ENCODE data around the gene GMPS. TPM values are rescaled to one million over a fixed set of nuclear protein-coding genes. Genes with fewer than 3 reads are reported as not detected.

Gene GMPS
- total RNA-seq, 1 experiment from 2014 or later = 119 TPM

- H3K9me2 ChIP-seq (ENCODE audit: insufficient read depth) = no peaks in the 10 kb centered on the region
- no peaks in the 10 kb centered on the region for H3K4me1 ChIP-seq (ENCODE audit: control insufficient read depth in 1 of 2, insufficient read depth in 2 of 2, low read length in 2 of 2)
- no peaks in the 10 kb centered on the region for H3K27me3 ChIP-seq (ENCODE audit: insufficient read depth, low read length)
- H2AFZ ChIP-seq (ENCODE audit: low read depth, low read length, poor library complexity, severe bottlenecking) = no peak overlapping the region
- no peak overlapping the region for H3K9ac ChIP-seq (ENCODE audit: low read length)
- peaks cover 37% of the 10 kb centered on the region for H3K79me2 ChIP-seq (ENCODE audit: insufficient read depth, low read length)
- no peak for DNase-seq (ENCODE audit: low read depth, low spot score)
- intact Hi-C loops (cut with micrococcal nuclease) = no loop called here
- ChIA-PET RAD21 (ENCODE audit: low non-redundant PET in 1 of 2, low total read pairs in 2 of 2, uncharacterized antibody in 2 of 2, unreplicated experiment in 2 of 2) (no interaction called here), POLR2A (no interaction called here), CTCF (no interaction called here)
- H3K4me3 ChIP-seq (replicated peaks in 1 of 2; ENCODE audit: low read depth in 1 of 2, low read length in 2 of 2) = no peak overlapping the region
- no peak overlapping the region for H3K27ac ChIP-seq (ENCODE audit: low read depth, low read length)
- no peak for ATAC-seq
- no TSS peak for BruUV-seq (replicated peaks)
- no peaks in the 10 kb centered on the region for H4K20me1 ChIP-seq (ENCODE audit: insufficient read depth)
- H3K9me3 ChIP-seq (ENCODE audit: control insufficient read depth in 1 of 2, insufficient read depth in 1 of 2, low read depth in 1 of 2, low read length in 2 of 2) = no peaks in the 10 kb centered on the region
- peaks cover 0 to under 1% of the 10 kb centered on the region in 2 experiments; a peak in 1 of 4 replicates for H3K36me3 ChIP-seq (ENCODE audit: control insufficient read depth in 1 of 2, insufficient read depth in 2 of 2, low read length in 2 of 2)
- no peak for TF ChIP-seq SRF (IDR thresholded peaks at IDR 0.05; ENCODE audit: low read depth)
- no peak for TF ChIP-seq FOSL1 (IDR thresholded peaks at IDR 0.05; ENCODE audit: low read depth)
- TF ChIP-seq TCF7L2 (IDR thresholded peaks at IDR 0.05; ENCODE audit: borderline replicate concordance, extremely low read depth, insufficient read depth, insufficient read length) = no peak
- TF ChIP-seq JUND (IDR thresholded peaks at IDR 0.05) = no peak
- no peak for TF ChIP-seq ZFX (IDR thresholded peaks at IDR 0.05)
- no peak for TF ChIP-seq SP1 (IDR thresholded peaks at IDR 0.05; ENCODE audit: low read depth)
- TF ChIP-seq POLR2A (IDR thresholded peaks at IDR 0.05; ENCODE audit: borderline replicate concordance, extremely low read depth, insufficient read depth, insufficient read length) = no peak
- TF ChIP-seq CBX3 (IDR thresholded peaks at IDR 0.05; ENCODE audit: low read depth) = no peak
- TF ChIP-seq RAD21 (IDR thresholded peaks at IDR 0.05; ENCODE audit: low read depth) = no peak
- no peak for TF ChIP-seq POLR2AphosphoS5 (IDR thresholded peaks at IDR 0.05; ENCODE audit: low read depth, low read length)
- H3K4me2 ChIP-seq (ENCODE audit: low read length) = no peak overlapping the region
Observed at GRCh38 chr3:155843569-155843968, 26.9 kb upstream of the GMPS start.

- Histone ChIP-seq H4K20me1 (ENCODE audit: insufficient read depth) (no peaks in the 10 kb centered on the region), H3K9ac (ENCODE audit: low read length) (no peak overlapping the region), H3K9me3 (ENCODE audit: control insufficient read depth in 1 of 2, insufficient read depth in 1 of 2, low read depth in 1 of 2, low read length in 2 of 2) (no peaks in the 10 kb centered on the region), H3K9me2 (ENCODE audit: insufficient read depth) (no peaks in the 10 kb centered on the region), H3K4me3 (replicated peaks in 1 of 2; ENCODE audit: low read depth in 1 of 2, low read length in 2 of 2) (no peak overlapping the region), H3K79me2 (ENCODE audit: insufficient read depth, low read length) (peaks cover 51% of the 10 kb centered on the region), H3K4me1 (ENCODE audit: control insufficient read depth in 1 of 2, insufficient read depth in 2 of 2, low read length in 2 of 2) (no peaks in the 10 kb centered on the region), H2AFZ (ENCODE audit: low read depth, low read length, poor library complexity, severe bottlenecking) (no peak overlapping the region), H3K27ac (ENCODE audit: low read depth, low read length) (no peak overlapping the region), H3K36me3 (ENCODE audit: control insufficient read depth in 1 of 2, insufficient read depth in 2 of 2, low read length in 2 of 2) (peaks cover 0 to 2% of the 10 kb centered on the region in 2 experiments; a peak in 1 of 4 replicates), H3K27me3 (ENCODE audit: insufficient read depth, low read length) (no peaks in the 10 kb centered on the region), H3K4me2 (ENCODE audit: low read length) (no peak overlapping the region)
- ATAC-seq (no peak), DNase-seq (ENCODE audit: low read depth, low spot score) (no peak)
- intact Hi-C loops (cut with micrococcal nuclease) = no loop called here
- ChIA-PET POLR2A (no interaction called here), CTCF (no interaction called here), RAD21 (ENCODE audit: low non-redundant PET in 1 of 2, low total read pairs in 2 of 2, uncharacterized antibody in 2 of 2, unreplicated experiment in 2 of 2) (no interaction called here)
- no TSS peak for BruUV-seq (replicated peaks)
- TF ChIP-seq EGR1 (IDR thresholded peaks at IDR 0.05; ENCODE audit: low read depth) = no peak
- no peak for TF ChIP-seq SIN3A (IDR thresholded peaks at IDR 0.05; ENCODE audit: low read depth)
- TF ChIP-seq SRF (IDR thresholded peaks at IDR 0.05; ENCODE audit: low read depth) = no peak
- no peak for TF ChIP-seq CTCF (IDR thresholded peaks at IDR 0.05 in 2 of 3, conservative IDR thresholded peaks at IDR 0.05 in 1 of 3; ENCODE audit: borderline replicate concordance in 1 of 3, insufficient read depth in 1 of 3, low read depth in 2 of 3, low read length in 2 of 3)
- TF ChIP-seq ZNF274 (IDR thresholded peaks at IDR 0.05; ENCODE audit: low read depth, low read length) = no peak
- TF ChIP-seq POLR2A (IDR thresholded peaks at IDR 0.05; ENCODE audit: borderline replicate concordance, extremely low read depth, insufficient read depth, insufficient read length) = no peak
- no peak for TF ChIP-seq JUND (IDR thresholded peaks at IDR 0.05)
- TF ChIP-seq CBX3 (IDR thresholded peaks at IDR 0.05; ENCODE audit: low read depth) = no peak
Observed at GRCh38 chr3:155846119-155846518, 24.3 kb upstream of the GMPS start.
